ENCODE results near the gene DIPK1C.

Gene DIPK1C

GRCh38 chr18:74387383-74387782, 69.7 kb downstream of the DIPK1C start:
- no peak for DNase-seq (ENCODE audit: low read depth)

Measured in fibroblast of gingiva (primary cell).